ENCODE measurements around the gene TTLL5. TPM values are rescaled to one million over a fixed set of nuclear protein-coding genes. Genes with fewer than 3 reads are reported as not detected.

The TTLL5 gene
- total RNA-seq, 1 experiment from 2014 or later: 35.7 TPM

- Histone ChIP-seq H3K27me3 (ENCODE audit: insufficient read depth, low read length) (no peaks in the 10 kb centered on the region), H2AFZ (ENCODE audit: low read length) (no peak overlapping the region), H2BK20ac (ENCODE audit: low read depth, low read length, poor library complexity, severe bottlenecking) (no peak overlapping the region), H4K20me1 (ENCODE audit: control insufficient read depth, insufficient read depth, insufficient read length) (no peaks in the 10 kb centered on the region), H4K5ac (ENCODE audit: insufficient read length, low read depth, low read length) (no peak overlapping the region), H3K4ac (ENCODE audit: low read depth, low read length) (no peak overlapping the region), H3K4me2 (ENCODE audit: insufficient read depth, insufficient read length, low read length) (no peak overlapping the region), H3K18ac (ENCODE audit: insufficient read length, low read depth, low read length) (no peak overlapping the region), H3K56ac (ENCODE audit: insufficient read length, low read depth, low read length) (no peak overlapping the region), H3K9ac (ENCODE audit: extremely low read depth, insufficient read length, low read length) (no peak overlapping the region), H2BK15ac (ENCODE audit: low read depth, low read length) (no peak overlapping the region), H3K23me2 (ENCODE audit: insufficient read length, low read depth, low read length, poor library complexity, severe bottlenecking) (no peaks in the 10 kb centered on the region), H2AK5ac (ENCODE audit: insufficient read length, low read length) (no peak overlapping the region), H3K9me3 (ENCODE audit: control insufficient read depth, low read depth, low read length) (no peaks in the 10 kb centered on the region), H3K79me1 (ENCODE audit: insufficient read depth, low read depth, low read length, poor library complexity, severe bottlenecking) (no peaks in the 10 kb centered on the region), H3K79me2 (ENCODE audit: insufficient read depth, low read length) (no peaks in the 10 kb centered on the region), H3K23ac (ENCODE audit: insufficient read length, low read depth, low read length) (no peak overlapping the region), H4K91ac (ENCODE audit: insufficient read length, low read depth, low read length) (no peak overlapping the region), H2BK12ac (ENCODE audit: insufficient read length, low read depth, low read length) (no peak overlapping the region), H2BK5ac (ENCODE audit: insufficient read length, low read length) (no peak overlapping the region), H3K4me1 (ENCODE audit: insufficient read depth, low read length) (no peaks in the 10 kb centered on the region), H3K14ac (ENCODE audit: insufficient read depth, low read length) (no peak overlapping the region), H2BK120ac (ENCODE audit: low read depth, low read length, poor library complexity, severe bottlenecking) (no peak overlapping the region), H4K8ac (replicated peaks; ENCODE audit: insufficient read length, low read depth, low read length) (no peak overlapping the region), H3K27ac (ENCODE audit: insufficient read length, low read depth, low read length) (no peak overlapping the region), H3T11ph (ENCODE audit: low read length) (no peak overlapping the region)
- no CpG with 5 or more reads among the region's 1 CpG for WGBS (ENCODE audit: extremely low coverage, insufficient read length, low lambda C conversion rate)
- Mint-ChIP-seq H3K27me3 (ENCODE audit: low read depth) (no peaks in the 10 kb centered on the region), H3K4me1 (no peaks in the 10 kb centered on the region), H3K27ac (no peak overlapping the region), H3K9me3 (no peaks in the 10 kb centered on the region), H3K36me3 (ENCODE audit: insufficient read depth in 1 of 3, low read depth in 3 of 3) (peaks cover 10 to 31% (median 30%) of the 10 kb centered on the region in 3 experiments), H3K4me3 (no peak overlapping the region)
- no peak for DNase-seq
- TF ChIP-seq CTCF (conservative IDR thresholded peaks at IDR 0.05): no peak
Observed at GRCh38 chr14:75996488-75996887, 335.4 kb downstream of the TTLL5 start.
